HepG2 (cell line): Measurements from ENCODE around the gene TTLL13. TPM values are rescaled to one million over a fixed set of nuclear protein-coding genes. Genes with fewer than 3 reads are reported as not detected.

Source experiments
- ATF2 ChIP-seq: sonication (generic); formaldehyde crosslinking; IDR thresholded peaks from 2 replicates; pipeline ENCODE4 v1.4.0; 2020; ENCODE audit warnings: missing genetic modification reagents
- DBP ChIP-seq: sonication (generic); formaldehyde crosslinking; IDR thresholded peaks from 2 replicates; pipeline ENCODE4 v1.4.0; 2020; ENCODE audit warnings: missing genetic modification reagents; ENCODE audit errors: not compliant biosample characterization
- GMEB1 ChIP-seq: sonication (generic); formaldehyde crosslinking; IDR thresholded peaks from 2 replicates; pipeline ENCODE4 v1.5.1; 2020; ENCODE audit warnings: missing genetic modification reagents, mild to moderate bottlenecking, borderline replicate concordance
- HCFC1 ChIP-seq: fragments of 150-350 bp; IDR thresholded peaks from 2 replicates; pipeline ENCODE4 v1.6.1; 2014; ENCODE audit warnings: low read depth, low read length
- LBX2 ChIP-seq: sonication (generic); formaldehyde crosslinking; IDR thresholded peaks from 2 replicates; pipeline ENCODE4 v1.5.0; 2020; ENCODE audit warnings: missing genetic modification reagents, mild to moderate bottlenecking, borderline replicate concordance
- NFE2L1 ChIP-seq: sonication (generic); formaldehyde crosslinking; IDR thresholded peaks from 2 replicates; pipeline ENCODE4 v1.4.0; 2020; ENCODE audit warnings: missing genetic modification reagents, mild to moderate bottlenecking, borderline replicate concordance
- SRY ChIP-seq: sonication (generic); formaldehyde crosslinking; IDR thresholded peaks from 2 replicates; pipeline ENCODE4 v1.8.0; 2022; ENCODE audit warnings: mild to moderate bottlenecking, missing genetic modification reagents
- TBX3 ChIP-seq: fragments of 450-650 bp; IDR thresholded peaks from 2 replicates; pipeline ENCODE4 v1.6.1; 2017; ENCODE audit warnings: antibody characterized with exemption, mild to moderate bottlenecking, inconsistent platforms, borderline replicate concordance
- TFE3 ChIP-seq: IDR thresholded peaks from 2 replicates; pipeline ENCODE4 v1.6.1; 2016
- ZBTB7A ChIP-seq: sonication (generic); formaldehyde crosslinking; IDR thresholded peaks from 2 replicates; pipeline ENCODE4 v1.8.0; 2022; ENCODE audit warnings: mild to moderate bottlenecking, missing genetic modification reagents
- ZFAT ChIP-seq: sonication (generic); formaldehyde crosslinking; conservative IDR thresholded peaks from 2 replicates; pipeline ENCODE4 v1.8.1; 2023; ENCODE audit warnings: missing genetic modification reagents, inconsistent platforms
- ZNF12 ChIP-seq: sonication (generic); formaldehyde crosslinking; IDR thresholded peaks from 2 replicates; pipeline ENCODE4 v1.5.0; 2020; ENCODE audit warnings: missing genetic modification reagents
- ZNF20 ChIP-seq: sonication (generic); formaldehyde crosslinking; IDR thresholded peaks from 2 replicates; pipeline ENCODE4 v1.4.0; 2020; ENCODE audit warnings: mild to moderate bottlenecking, moderate library complexity, missing genetic modification reagents
- ZNF235 ChIP-seq: sonication (generic); formaldehyde crosslinking; IDR thresholded peaks from 2 replicates; pipeline ENCODE4 v1.8.1; 2023; ENCODE audit warnings: mild to moderate bottlenecking, missing genetic modification reagents, borderline replicate concordance
- ZNF3 ChIP-seq: IDR thresholded peaks from 2 replicates; pipeline ENCODE4 v1.7.0; 2017; ENCODE audit warnings: inconsistent platforms
- ZNF33A ChIP-seq: sonication (generic); formaldehyde crosslinking; IDR thresholded peaks from 2 replicates; pipeline ENCODE4 v1.5.1; 2020; ENCODE audit warnings: missing genetic modification reagents, mild to moderate bottlenecking, moderate library complexity, borderline replicate concordance
- ZNF33B ChIP-seq: sonication (generic); formaldehyde crosslinking; IDR thresholded peaks from 2 replicates; pipeline ENCODE4 v1.5.1; 2020; ENCODE audit warnings: mild to moderate bottlenecking, missing genetic modification reagents
- ZNF430 ChIP-seq: sonication (generic); formaldehyde crosslinking; IDR thresholded peaks from 2 replicates; pipeline ENCODE4 v1.9.0; 2021; ENCODE audit warnings: mild to moderate bottlenecking, missing genetic modification reagents
- ZNF441 ChIP-seq: sonication (generic); formaldehyde crosslinking; IDR thresholded peaks from 2 replicates; pipeline ENCODE4 v1.7.0; 2021; ENCODE audit warnings: missing genetic modification reagents, borderline replicate concordance
- ZNF446 ChIP-seq: sonication (generic); formaldehyde crosslinking; IDR thresholded peaks from 2 replicates; pipeline ENCODE4 v1.5.0; 2020; ENCODE audit warnings: mild to moderate bottlenecking, missing genetic modification reagents
- ZNF704 ChIP-seq: sonication (generic); formaldehyde crosslinking; IDR thresholded peaks from 2 replicates; pipeline ENCODE4 v1.8.1; 2023; ENCODE audit warnings: mild to moderate bottlenecking, inconsistent platforms, moderate library complexity, missing genetic modification reagents, borderline replicate concordance
- ZNF788 ChIP-seq: sonication (generic); formaldehyde crosslinking; IDR thresholded peaks from 2 replicates; pipeline ENCODE4 v1.5.0; 2020; ENCODE audit warnings: mild to moderate bottlenecking, missing genetic modification reagents, borderline replicate concordance
- polyA plus RNA-seq, 8 experiments: library from polyadenylated mRNA; depleted of rRNA in 3 of 8; stranded (reverse) in 7 of 8; unstranded in 1 of 8; fragments of >200 nt; fragmentation: Illumina TruSeq in 4 of 8; extraction: Trizol in 4 of 8; gene quantifications; 2 replicates each; pipeline versions ENCODE4 v1.2.1 to v1.2.3, GENCODE V29; 2011 to 2016; ENCODE audit warnings: low read depth in 4 of 8, missing spikeins in 1 of 8, mixed read lengths in 1 of 8; ENCODE audit not compliant: insufficient read depth in 1 of 8
- total RNA-seq, 5 experiments: library from RNA; depleted of rRNA; stranded (reverse); fragments of >200 nt; fragmentation: Illumina TruSeq; extraction: Trizol; gene quantifications; 2 replicates each; pipeline ENCODE4 v1.2.3, GENCODE V29; 2016; ENCODE audit warnings: low read depth in 1 of 5

Gene TTLL13
- total and polyA plus RNA-seq, 2 of the 13 experiments (the other 11 are each of a cell fraction or from before 2014, with no cell fraction given), result 0.07 to 0.29 TPM

GRCh38 chr15:90233387-90234095 lies 15.8 kb upstream of the TTLL13 start, which contains the start of gene CIB1 (continued):
- no peak for TF ChIP-seq TFE3 (CRISPR knock-in tag)
- no peak for TF ChIP-seq ZNF33B (CRISPR knock-in tag)
- 0 out of 2 replicates have a peak, but pooled peaks have one; percentile 78 for TF ChIP-seq ZNF20 (CRISPR knock-in tag)
- no peak for TF ChIP-seq ZNF704
- TF ChIP-seq LBX2 (CRISPR knock-in tag), result no peak
- 0 out of 2 replicates have a peak, but pooled peaks have one; percentile 22 for TF ChIP-seq ZNF788 (CRISPR knock-in tag)
- peak; percentile 42; the same call in 1 of the 2 replicates for TF ChIP-seq ZNF430 (CRISPR knock-in tag)
- TF ChIP-seq TBX3, result no peak
- TF ChIP-seq GMEB1 (CRISPR knock-in tag), result peak; percentile 50; the same call in 1 of the 2 replicates
- peak; percentile 81; the same call in 1 of the 2 replicates for TF ChIP-seq ZNF235 (CRISPR knock-in tag)
- no peak for TF ChIP-seq ZNF3 (CRISPR knock-in tag)
- TF ChIP-seq NFE2L1, result no peak
- no peak for TF ChIP-seq ZFAT (CRISPR knock-in tag)
- peak; percentile 31 for TF ChIP-seq SRY (CRISPR knock-in tag)
- TF ChIP-seq ZBTB7A (CRISPR knock-in tag), result peak; percentile 60; the same call in 1 of the 2 replicates
- TF ChIP-seq ATF2 (CRISPR knock-in tag), result peak; percentile 53; the same call in 1 of the 2 replicates
- no peak for TF ChIP-seq HCFC1
- TF ChIP-seq ZNF441 (CRISPR knock-in tag), result peak; percentile 71; the same call in 1 of the 2 replicates
- no peak for TF ChIP-seq ZNF33A (CRISPR knock-in tag)
- no peak for TF ChIP-seq ZNF12
- TF ChIP-seq DBP, result no peak
- TF ChIP-seq ZNF446 (CRISPR knock-in tag), result no peak
